ENCODE measurements around the gene TMEM30B. TPM values are rescaled to one million over a fixed set of nuclear protein-coding genes. Genes with fewer than 3 reads are reported as not detected.

Gene TMEM30B
- polyA plus RNA-seq, 1 of the 3 experiments (the other 2 are of a cell fraction), result 0.15 TPM

DNA sequence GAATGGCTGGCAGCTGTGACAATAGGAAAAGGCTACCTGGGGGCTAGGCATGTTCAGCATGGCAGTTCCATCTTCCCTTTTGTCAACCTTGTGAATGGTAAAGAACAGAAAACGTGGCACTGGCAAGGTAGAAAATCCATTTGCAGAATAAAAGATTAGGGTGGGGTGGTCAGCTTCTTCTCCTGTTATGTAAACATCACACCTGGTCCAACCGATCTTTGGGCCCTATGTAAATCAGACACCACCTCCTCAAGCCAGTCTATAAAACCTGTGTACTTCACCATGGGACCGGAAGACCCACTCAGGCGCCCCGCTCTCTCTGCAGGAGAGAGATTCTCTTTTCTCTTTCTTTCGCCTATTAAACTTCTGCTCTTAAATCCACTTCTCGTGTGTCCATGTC is 19.6 kb upstream of the TMEM30B start:
- Histone ChIP-seq H3K9ac (no peak overlapping the region), H3K79me2 (ENCODE audit: insufficient read depth) (no peaks in the 10 kb centered on the region), H3K36me3 (replicated peaks in 1 of 2; ENCODE audit: control insufficient read depth in 1 of 2, insufficient read depth in 2 of 2, low read length in 1 of 2) (no peaks in the 10 kb centered on the region), H3K9me2 (no peaks in the 10 kb centered on the region), H3F3A (replicated peaks; ENCODE audit: insufficient read depth) (no peaks in the 10 kb centered on the region), H3K4me2 (no peak overlapping the region), H3K27ac (ENCODE audit: low read depth in 2 of 2, low read length in 1 of 2) (no peak overlapping the region), H2AFZ (ENCODE audit: low read depth) (no peak overlapping the region), H4K20me1 (ENCODE audit: insufficient read depth) (no peaks in the 10 kb centered on the region), H3K4me3 (ENCODE audit: low read depth in 2 of 2, low read length in 1 of 2) (no peak overlapping the region), H3K9me3 (no peaks in the 10 kb centered on the region), H3K27me3 (ENCODE audit: insufficient read depth) (no peaks in the 10 kb centered on the region), H3K4me1 (ENCODE audit: control insufficient read depth in 1 of 2, insufficient read depth in 2 of 2, low read depth in 1 of 2, low read length in 1 of 2) (no peaks in the 10 kb centered on the region)
- POLR2A ChIA-PET, result no interaction called here
- no peak for DNase-seq
- CTCF ChIA-PET, result interaction anchor here (0.6 kb wide), 2 partner anchors 542 to 595 kb away, joined by 3 read pairs; no protein-coding TSS in a partner anchor
- WGBS (ENCODE audit: low lambda C conversion rate), result 73% methylated on average over 7 of the region's 7 CpGs
- TF ChIP-seq REST (IDR thresholded peaks at IDR 0.05; ENCODE audit: low read depth, low read length) (no peak), EP300 (IDR thresholded peaks at IDR 0.05; ENCODE audit: borderline replicate concordance in 1 of 2, low read depth in 1 of 2, low read length in 1 of 2) (no peak), FOSL2 (IDR thresholded peaks at IDR 0.05; ENCODE audit: borderline replicate concordance, low read depth) (no peak), RFX5 (IDR thresholded peaks at IDR 0.05; ENCODE audit: low read length) (no peak), RXRA (IDR thresholded peaks at IDR 0.05; ENCODE audit: borderline replicate concordance, low read depth) (no peak), GATA2 (CRISPR knock-in tag; IDR thresholded peaks at IDR 0.05) (no peak), SMC3 (IDR thresholded peaks at IDR 0.05; ENCODE audit: low read depth, low read length) (no peak), SIN3A (IDR thresholded peaks at IDR 0.05; ENCODE audit: borderline replicate concordance, low read depth, low read length) (no peak), NRF1 (IDR thresholded peaks at IDR 0.05; ENCODE audit: low read depth, low read length) (no peak), FOXJ3 (CRISPR knock-in tag; IDR thresholded peaks at IDR 0.05) (no peak)
- TF ChIP-seq, protein P1, sequence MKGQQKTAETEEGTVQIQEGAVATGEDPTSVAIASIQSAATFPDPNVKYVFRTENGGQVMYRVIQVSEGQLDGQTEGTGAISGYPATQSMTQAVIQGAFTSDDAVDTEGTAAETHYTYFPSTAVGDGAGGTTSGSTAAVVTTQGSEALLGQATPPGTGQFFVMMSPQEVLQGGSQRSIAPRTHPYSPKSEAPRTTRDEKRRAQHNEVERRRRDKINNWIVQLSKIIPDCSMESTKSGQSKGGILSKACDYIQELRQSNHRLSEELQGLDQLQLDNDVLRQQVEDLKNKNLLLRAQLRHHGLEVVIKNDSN (IDR thresholded peaks at IDR 0.05; ENCODE audit: borderline replicate concordance, low read depth), result no peak

GRCh38 chr14:61300209-61300608 is 19.1 kb upstream of the TMEM30B start:
- H3K9ac ChIP-seq, result no peak overlapping the region
- H3K36me3 ChIP-seq (replicated peaks in 1 of 2; ENCODE audit: control insufficient read depth in 1 of 2, insufficient read depth in 2 of 2, low read length in 1 of 2), result no peaks in the 10 kb centered on the region
- ChIA-PET CTCF (interaction anchor here (1.2 kb wide), 1 partner anchor 14 kb away, joined by 3 read pairs; no protein-coding TSS in a partner anchor), POLR2A (no interaction called here)
- H3K79me2 ChIP-seq (ENCODE audit: insufficient read depth), result no peaks in the 10 kb centered on the region
- WGBS (ENCODE audit: low lambda C conversion rate), result 56% methylated on average over 2 of the region's 2 CpGs
- H2AFZ ChIP-seq (ENCODE audit: low read depth), result no peak overlapping the region
- H3K9me2 ChIP-seq, result no peaks in the 10 kb centered on the region
- H3K27ac ChIP-seq (ENCODE audit: low read depth in 2 of 2, low read length in 1 of 2), result no peak overlapping the region
- H3K4me3 ChIP-seq (ENCODE audit: low read depth in 2 of 2, low read length in 1 of 2), result no peak overlapping the region
- no peaks in the 10 kb centered on the region for H3K9me3 ChIP-seq
- DNase-seq, result no peak
- H3K27me3 ChIP-seq (ENCODE audit: insufficient read depth), result no peaks in the 10 kb centered on the region
- H3K4me1 ChIP-seq (ENCODE audit: control insufficient read depth in 1 of 2, insufficient read depth in 2 of 2, low read depth in 1 of 2, low read length in 1 of 2), result no peaks in the 10 kb centered on the region
- no peaks in the 10 kb centered on the region for H3F3A ChIP-seq (replicated peaks; ENCODE audit: insufficient read depth)
- no peaks in the 10 kb centered on the region for H4K20me1 ChIP-seq (ENCODE audit: insufficient read depth)
- no peak overlapping the region for H3K4me2 ChIP-seq
- TF ChIP-seq FOXM1 (IDR thresholded peaks at IDR 0.05; ENCODE audit: low read depth) (no peak), GABPA (IDR thresholded peaks at IDR 0.05; ENCODE audit: low read depth) (no peak), FOSL2 (IDR thresholded peaks at IDR 0.05; ENCODE audit: borderline replicate concordance, low read depth) (no peak), SMC3 (IDR thresholded peaks at IDR 0.05; ENCODE audit: low read depth, low read length) (no peak), CHD2 (IDR thresholded peaks at IDR 0.05; ENCODE audit: low read length, partially characterized antibody) (no peak), JUND (IDR thresholded peaks at IDR 0.05) (no peak), RCOR1 (IDR thresholded peaks at IDR 0.05; ENCODE audit: low read length) (no peak), SIN3A (IDR thresholded peaks at IDR 0.05; ENCODE audit: borderline replicate concordance, low read depth, low read length) (no peak), RFX5 (IDR thresholded peaks at IDR 0.05; ENCODE audit: low read length) (no peak), IRF3 (IDR thresholded peaks at IDR 0.05; ENCODE audit: low read depth, low read length) (no peak), EP300 (IDR thresholded peaks at IDR 0.05; ENCODE audit: borderline replicate concordance in 1 of 2, low read depth in 1 of 2, low read length in 1 of 2) (no peak)
- TF ChIP-seq, protein P2, sequence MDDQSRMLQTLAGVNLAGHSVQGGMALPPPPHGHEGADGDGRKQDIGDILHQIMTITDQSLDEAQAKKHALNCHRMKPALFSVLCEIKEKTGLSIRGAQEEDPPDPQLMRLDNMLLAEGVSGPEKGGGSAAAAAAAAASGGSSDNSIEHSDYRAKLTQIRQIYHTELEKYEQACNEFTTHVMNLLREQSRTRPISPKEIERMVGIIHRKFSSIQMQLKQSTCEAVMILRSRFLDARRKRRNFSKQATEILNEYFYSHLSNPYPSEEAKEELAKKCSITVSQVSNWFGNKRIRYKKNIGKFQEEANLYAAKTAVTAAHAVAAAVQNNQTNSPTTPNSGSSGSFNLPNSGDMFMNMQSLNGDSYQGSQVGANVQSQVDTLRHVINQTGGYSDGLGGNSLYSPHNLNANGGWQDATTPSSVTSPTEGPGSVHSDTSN (IDR thresholded peaks at IDR 0.05), result no peak
- TF ChIP-seq, protein P3, sequence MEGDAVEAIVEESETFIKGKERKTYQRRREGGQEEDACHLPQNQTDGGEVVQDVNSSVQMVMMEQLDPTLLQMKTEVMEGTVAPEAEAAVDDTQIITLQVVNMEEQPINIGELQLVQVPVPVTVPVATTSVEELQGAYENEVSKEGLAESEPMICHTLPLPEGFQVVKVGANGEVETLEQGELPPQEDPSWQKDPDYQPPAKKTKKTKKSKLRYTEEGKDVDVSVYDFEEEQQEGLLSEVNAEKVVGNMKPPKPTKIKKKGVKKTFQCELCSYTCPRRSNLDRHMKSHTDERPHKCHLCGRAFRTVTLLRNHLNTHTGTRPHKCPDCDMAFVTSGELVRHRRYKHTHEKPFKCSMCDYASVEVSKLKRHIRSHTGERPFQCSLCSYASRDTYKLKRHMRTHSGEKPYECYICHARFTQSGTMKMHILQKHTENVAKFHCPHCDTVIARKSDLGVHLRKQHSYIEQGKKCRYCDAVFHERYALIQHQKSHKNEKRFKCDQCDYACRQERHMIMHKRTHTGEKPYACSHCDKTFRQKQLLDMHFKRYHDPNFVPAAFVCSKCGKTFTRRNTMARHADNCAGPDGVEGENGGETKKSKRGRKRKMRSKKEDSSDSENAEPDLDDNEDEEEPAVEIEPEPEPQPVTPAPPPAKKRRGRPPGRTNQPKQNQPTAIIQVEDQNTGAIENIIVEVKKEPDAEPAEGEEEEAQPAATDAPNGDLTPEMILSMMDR (IDR thresholded peaks at IDR 0.05), result no peak

Data from SK-N-SH (cell line).